ENCODE results near the gene FAM171A1.

- no peak for TF ChIP-seq CTCF (IDR thresholded peaks at IDR 0.05)
- no peak for TF ChIP-seq POLR2AphosphoS5 (IDR thresholded peaks at IDR 0.05)
Observed at GRCh38 chr10:15352836-15353235, 18.3 kb downstream of the FAM171A1 start.
